Measurements from ENCODE around the gene SGTA.

SGTA gene

DNA sequence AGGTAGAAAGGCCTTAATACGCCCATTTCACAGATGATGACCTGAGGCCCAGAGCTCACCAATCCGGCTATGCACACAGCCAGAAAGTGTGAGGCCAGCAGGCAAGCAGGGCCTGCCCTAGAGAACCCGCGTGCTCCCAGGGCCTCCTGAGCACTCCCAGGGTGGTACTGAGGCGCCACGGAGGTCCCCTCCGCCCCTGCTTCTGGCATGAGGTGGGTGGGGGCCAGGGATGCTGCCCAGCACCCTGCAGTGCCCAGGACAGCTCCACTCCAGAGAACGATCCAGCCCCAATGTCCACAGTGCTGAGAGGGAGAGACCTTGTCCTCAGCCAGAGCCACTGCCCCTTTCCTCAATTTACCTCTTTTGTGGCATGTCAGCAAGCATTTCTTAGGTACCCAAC, 13.9 kb downstream of the SGTA start:
- DNase-seq (ENCODE audit: low read depth): no peak

DNA sequence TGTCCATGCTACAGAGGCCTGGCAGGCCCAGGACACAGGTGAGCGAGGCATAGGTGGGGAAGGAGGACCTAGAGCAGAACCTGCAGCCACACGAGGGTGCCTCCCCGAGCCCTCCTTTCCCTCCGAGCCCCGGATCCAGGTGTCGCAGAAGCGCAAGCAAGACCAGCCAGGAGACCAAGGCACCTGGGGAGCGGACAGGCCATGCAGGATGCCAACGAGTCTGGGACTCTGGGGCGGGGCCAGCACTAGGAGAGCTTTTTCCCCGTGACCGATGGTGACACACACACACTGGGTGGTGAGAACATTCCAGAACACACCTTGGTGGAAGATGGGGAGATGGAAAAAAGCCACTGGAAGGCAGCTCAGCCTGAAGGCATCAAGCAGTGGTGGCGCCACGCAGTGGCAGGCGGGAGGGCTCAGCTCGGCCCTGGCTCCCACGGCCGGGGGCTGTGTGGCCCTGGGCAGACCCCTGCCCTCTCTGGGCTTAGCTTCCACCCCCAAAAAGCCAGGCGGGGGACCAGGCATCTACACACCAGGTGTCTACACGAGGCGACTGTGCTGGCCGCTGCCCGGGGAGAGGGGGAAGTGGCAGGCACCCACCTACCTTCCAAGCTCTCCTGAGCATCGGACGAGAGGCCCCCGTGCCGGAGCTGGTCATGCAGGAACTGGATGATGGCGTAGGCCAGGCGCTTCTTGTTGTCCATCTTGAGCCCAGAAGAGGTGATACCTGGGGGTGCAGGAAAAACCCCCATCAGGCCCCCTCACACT, 14.5 kb downstream of the SGTA start:
- DNase-seq (ENCODE audit: low read depth): no peak

DNA sequence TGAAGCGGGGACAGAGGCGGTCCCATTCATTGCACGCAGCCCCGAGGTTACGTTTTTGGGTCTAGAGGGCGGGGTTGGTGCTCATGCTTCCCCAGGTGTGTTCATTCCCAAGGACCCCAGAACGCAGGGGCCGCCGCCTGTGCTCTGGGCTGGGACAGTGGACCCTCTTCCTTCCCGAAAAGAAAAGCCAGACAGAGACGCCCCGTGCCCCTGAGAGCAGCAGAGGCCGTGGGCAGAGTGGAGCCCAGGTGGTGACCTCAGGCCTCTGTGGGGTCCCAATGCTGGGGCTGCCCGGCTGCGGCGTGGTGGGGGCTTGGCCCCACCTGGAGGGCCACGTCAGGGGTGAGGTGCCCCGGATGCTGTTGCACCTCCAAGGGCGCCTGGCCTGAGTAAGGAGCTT, 15.4 kb downstream of the SGTA start:
- no peak for DNase-seq (ENCODE audit: low read depth)

DNA sequence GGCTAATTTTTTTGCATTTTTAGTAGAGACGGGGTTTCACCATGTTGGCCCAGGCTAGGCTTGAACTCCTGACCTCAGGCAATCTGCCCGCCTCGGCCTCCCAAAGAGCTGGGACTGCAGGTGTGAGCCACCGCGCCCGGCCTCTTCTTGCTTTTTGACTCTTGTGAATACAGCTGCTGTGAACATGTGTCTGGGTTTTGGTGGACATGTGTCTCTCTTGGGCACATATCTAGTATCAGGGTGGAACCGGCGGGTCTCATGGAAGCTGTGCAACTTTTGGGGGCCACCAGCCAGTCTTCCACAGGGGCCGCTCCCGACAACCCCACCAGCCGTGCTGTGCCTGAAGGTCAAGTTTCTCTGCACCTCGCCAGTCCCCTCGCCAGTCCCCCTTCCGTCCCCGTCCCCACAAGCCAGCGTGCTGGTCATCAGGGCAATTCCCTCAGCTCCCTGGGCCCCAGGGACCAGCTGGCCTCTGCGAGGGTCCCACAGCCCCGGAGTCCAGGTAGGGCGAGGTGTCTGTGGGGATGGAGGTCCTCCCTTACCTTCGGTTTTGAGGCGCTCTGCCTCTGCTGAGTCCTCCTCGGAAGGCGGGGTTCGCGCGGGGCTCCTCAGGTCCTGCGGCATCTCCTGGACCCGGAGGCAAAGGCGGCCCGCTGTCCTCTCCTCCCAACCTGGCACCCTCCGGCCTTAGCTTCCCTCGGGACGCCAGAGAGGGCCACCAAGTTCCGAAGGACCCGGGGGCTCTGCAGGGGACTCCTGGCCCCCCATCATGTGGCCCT, 16.3 kb downstream of the SGTA start:
- DNase-seq (ENCODE audit: low read depth): no peak

DNA sequence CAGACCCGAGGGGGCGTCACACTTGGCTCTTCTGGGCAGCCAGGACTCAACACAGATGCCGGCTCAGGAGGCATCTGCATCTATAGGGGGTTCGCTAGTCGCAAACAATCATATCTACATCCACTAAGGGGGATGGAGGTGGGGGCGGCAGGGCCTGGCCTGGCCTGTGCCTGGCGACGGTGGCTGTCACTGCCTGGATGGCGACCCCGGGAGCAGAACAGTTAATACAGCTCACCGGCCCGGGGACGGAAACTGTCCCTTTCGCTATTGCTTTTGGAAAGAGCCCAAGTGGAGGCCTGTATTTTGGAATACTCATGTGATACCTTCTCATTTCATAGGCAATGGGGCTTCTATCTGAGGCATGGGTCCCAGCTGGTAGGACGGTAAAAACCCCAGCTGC, 17.7 kb downstream of the SGTA start:
- DNase-seq (ENCODE audit: low read depth): no peak

DNA sequence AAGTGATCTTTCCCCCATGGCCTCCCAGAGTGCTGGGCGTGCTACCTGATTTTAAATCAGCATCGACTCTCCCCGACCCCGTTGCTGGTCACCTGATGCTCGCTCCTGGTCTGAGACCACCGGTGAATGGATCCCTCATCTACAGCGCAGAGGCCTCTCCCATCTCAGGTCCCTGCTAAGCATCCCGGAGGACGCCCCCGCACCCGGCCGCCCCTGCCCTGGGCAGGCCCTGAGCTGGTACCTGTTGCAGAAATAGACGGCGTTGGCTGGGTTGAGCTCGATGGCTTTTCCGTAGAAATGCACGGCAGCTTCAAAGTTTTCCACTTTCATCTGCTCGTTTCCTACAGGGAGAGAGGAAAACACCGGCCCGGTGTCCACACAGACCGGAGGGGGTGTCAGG, 18.1 kb downstream of the SGTA start:
- no peak for DNase-seq (ENCODE audit: low read depth)

DNA sequence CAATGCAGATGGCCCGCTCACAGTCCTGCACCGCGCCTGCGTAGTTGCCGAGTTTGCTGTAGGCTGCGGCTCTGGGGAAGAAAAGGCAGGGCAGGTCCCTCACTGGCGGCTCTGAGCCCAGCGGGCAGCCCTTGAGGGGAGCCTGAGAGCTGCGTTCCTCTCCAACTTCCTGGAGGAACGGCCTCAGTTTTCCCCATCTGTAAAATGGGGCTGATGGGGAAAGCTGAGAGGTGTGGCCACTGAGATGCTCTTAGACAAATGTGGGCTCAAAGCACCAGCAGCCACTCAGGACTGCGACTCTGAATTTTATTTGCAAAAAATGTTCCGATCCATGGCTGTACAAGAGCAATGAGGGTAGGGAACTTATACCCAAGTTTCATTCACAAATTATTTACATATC, 19.4 kb downstream of the SGTA start:
- DNase-seq (ENCODE audit: low read depth): no peak

DNA sequence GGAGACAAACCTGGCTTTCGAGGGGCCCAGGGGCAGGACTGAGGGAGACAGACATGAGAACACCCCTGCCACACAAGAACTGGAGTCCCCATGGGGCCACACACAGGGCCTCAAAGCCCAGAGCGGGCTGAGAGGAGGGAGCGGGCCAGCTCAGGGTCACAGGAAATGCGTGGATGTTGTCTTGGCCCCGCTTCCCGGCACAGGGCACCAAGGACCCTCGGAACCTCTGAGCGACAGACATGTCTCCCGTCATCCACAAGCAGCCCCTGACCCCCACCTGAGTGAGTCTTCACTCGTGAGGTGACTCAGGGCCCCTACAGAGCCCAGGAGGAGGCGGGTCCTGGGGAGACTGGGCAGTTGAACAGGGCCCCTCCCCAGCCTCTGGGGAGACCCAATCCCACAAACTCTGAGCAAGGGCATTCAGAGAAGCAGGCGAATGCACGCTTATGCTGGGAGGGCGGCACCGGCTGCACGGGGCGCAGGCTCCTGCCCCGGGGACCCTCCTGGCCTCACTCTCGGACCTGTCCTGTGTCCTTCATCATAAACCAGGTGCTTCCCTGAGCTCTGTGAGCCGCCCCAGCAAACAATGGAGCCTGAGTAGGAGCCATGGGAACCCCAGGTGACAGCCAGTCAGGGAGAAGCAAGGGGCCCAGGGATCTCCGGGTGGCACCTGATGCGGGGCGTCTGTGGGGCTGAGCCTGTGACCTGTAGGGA, 20.1 kb downstream of the SGTA start:
- DNase-seq (ENCODE audit: low read depth): no peak

DNA sequence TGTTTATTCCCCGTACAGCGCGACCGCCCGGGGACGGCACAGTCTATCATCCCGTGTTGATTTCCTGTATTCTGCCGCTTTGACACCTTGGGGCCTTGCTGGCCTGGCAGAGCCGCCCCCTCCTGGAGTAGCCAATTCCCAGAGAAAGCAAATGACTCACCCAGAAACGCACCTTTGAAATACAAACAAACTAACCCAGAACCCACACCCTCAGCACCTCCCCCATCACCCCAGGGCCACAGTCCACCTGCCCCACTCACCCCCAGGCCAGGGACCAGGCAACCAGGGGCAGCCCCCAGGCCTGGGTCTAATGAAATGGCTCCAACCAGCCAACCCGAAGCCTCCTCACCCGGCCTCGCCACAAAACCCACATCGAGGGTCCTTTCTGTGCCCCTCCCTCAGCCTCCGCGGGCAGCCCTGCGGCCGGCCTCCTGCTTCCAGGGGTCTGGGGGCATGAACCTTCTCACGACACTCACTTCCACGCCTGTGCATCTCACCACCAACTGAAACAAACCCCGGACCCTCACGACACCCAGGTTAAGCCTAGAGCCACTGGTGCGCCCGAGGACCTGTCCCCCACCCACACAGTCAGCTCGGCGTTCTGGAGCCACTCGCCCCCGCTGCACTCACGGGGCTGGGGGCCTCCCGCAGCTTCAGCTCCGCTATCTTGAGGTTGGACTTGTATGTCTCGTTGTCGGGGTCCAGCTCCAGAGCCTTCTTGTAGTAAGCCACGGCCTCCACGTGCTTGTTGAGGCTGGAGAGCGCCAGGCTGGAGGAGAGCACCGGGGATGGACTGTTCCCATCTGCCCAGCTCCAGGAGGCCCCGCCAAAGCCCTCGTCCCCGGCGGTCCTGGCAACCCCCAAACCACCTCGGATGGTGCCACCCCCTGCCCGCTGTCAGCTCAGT, 20.9 kb downstream of the SGTA start:
- DNase-seq (ENCODE audit: low read depth): no peak

DNA sequence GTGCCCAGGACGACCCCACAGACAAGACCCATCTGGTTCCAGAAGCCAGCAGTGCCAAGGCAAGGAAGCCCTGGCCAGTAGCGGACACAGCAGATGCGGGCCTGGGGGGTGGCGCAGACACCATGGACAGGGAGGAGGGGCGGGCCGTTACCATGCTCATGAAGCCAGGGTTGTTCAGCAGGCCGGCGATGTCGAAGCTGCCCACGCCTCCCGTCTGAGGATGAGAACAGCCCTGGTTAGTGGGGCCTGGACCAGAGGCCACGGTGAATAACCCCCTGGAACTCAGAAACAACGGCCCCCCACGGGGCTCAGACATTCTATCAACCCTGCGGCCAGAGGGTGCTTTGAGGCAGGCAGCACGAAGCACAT, 21.8 kb downstream of the SGTA start:
- no peak for DNase-seq (ENCODE audit: low read depth)

DNA sequence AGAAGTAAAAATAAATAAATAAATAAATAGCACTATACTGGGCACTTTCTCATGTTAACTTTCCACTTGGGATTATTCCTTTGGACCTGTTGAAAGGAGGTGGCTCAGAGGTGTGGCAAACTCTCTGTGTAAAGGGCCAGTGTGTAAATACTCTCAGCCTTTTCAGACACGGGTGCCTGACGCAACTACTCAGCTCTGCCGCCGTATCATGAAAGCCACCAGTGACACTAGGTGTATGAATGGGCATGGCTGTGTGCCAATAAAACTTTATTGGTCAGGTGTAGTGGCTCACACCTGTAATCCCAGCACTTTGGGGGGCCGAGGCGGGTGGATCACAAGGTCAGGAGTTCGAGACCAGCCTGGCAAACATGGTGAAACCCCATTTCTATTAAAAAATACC, 23.1 kb downstream of the SGTA start:
- no peak for DNase-seq (ENCODE audit: low read depth)

DNA sequence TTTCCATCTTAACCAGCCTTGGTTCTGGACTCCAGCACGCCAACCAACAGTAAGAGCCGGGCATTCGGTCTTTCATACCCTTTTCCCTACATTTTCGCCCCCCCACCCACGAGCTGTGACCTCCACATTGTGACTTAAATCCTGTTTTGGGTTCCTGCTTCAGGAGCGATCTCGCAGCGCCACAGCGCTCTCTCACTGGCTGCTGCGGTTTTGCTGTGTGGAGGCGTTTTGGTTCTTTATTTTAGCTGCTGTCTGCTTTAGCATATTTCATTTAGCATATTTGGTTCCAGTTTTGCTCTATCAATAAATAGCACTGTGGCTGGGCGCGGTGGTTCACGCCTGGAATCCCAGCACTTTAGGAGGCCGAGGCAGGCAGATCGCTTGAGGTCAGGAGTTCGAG, 23.7 kb downstream of the SGTA start:
- no peak for DNase-seq (ENCODE audit: low read depth)

DNA sequence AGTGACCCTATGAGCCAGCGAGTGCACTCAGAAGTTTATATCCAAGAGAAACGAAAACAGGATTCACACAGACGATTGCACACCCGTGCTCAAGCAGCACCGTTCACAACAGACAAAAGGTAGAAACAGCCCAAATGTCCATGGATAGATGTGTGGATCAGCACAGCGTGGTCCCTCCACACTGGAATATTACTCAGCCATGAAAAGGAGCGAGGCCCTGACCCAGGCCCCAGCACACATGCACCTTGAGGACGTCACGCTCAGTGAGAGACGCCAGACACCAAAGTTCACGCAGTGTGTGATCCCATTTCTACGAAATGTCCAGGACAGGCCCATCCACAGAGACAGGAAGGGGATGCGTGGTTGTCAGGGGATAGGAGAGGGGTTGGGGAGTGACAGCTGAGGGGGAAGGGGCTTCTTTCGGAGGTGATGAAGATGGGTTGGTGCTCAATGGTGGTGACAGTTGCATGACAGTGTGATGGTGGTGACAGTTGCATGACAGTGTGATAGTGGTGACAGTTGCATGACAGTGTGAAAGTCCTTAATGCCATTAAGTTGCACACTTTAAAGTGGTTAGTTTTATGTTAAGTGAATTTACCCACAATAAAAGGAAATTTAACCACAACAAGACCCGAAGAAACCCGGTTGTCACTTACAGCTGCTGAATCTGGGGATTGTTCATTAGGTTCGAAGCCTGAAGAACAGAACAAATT, 24.3 kb downstream of the SGTA start:
- DNase-seq (ENCODE audit: low read depth): no peak

DNA sequence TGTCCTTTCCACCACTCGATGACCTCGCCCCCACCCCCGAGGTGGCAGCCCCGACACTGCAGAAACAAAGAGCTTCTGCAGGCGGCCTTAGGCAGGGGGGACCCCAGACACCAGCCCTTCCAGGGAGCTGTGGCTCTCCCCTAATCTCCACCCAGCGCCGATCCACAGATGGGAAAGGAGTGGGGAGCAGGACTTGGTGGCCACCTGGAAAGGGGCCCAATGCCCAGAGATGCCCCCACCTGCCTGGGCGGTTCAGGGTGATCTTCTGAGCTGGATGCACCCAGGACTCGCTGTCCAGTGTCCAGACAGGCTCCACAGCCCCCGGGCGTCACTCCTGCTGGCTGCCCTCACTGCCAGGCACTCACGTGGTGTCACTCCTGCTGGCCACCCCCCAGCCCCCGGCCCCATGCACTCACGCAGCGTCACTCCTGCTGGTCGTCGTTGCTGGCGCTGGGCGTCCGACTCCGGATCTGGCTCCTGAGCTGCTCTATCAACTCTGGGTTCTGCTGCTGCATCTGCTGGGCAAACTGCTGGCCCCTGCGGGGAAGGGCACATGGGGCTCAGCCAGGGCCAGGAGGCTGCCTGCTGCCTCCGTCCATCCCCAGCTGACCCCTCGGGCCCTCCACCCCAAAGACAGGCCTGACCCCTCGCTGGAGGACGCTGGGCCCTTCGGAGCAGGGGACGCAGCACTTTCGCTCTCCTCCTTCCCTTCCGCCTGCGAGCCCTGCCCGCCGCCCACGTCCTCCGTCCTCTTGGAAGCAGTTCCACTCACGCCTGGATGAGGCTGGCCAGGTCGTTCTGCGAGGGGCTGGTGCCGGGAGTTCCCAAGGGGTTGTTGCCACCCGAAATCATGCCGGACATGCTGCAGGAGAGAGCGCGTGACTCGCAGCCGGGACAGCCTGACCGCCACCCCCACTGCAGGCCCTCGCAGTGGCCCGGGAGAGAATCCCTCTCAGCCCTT, 25.9 kb downstream of the SGTA start:
- DNase-seq (ENCODE audit: low read depth): no peak

DNA sequence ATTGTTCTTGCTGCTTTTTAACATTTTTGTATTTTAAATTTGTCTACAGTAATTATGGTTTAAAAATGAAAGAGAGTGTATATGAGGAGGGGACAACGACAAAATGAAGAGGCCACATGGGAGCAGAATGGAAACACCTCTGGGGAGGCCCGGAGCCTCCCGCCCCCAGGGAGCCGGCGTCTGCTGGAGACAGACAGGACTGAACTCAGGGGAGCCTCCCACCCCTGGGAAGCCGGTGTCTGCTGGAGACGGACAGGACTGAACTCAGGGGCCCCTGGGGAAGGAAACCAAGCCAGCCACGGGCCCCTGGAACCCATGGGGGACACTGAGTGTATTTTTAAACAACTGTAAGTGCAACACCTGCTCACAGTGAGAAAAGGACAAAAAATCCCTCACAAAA, 26.6 kb downstream of the SGTA start:
- DNase-seq (ENCODE audit: low read depth): no peak

DNA sequence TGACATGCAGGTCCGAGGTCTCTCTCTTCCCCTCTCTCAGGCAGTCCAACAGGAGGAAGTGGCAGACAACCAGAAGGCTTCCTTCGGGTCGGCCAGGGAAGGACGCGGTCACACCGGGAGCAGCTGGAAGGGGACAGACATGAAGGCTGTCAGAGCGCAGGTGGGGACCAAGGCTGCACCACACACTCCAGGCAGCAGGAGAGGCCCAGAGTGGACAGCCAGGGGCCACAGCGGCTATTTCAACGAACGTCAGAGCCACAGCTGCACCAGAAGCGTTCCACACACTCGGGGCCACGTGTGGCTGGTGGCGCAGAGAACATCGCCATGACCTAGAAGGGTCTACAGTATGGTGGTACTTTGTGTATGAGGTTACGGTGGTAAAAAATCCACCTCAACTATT, 27.3 kb downstream of the SGTA start:
- no peak for DNase-seq (ENCODE audit: low read depth)

DNA sequence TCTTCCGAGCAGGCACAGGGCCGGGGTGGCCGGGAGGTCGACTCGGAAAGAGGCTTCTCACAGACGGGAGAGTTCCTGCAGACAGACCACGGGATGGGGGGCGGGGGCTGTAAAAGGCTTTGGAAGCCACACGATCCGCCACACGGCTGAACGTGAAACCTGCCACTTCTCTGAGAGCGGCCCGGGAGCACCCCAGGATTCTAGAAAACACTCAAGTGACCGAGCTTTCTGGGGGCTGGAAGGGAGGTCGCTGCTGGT, 27.7 kb downstream of the SGTA start:
- no peak for DNase-seq (ENCODE audit: low read depth)

DNA sequence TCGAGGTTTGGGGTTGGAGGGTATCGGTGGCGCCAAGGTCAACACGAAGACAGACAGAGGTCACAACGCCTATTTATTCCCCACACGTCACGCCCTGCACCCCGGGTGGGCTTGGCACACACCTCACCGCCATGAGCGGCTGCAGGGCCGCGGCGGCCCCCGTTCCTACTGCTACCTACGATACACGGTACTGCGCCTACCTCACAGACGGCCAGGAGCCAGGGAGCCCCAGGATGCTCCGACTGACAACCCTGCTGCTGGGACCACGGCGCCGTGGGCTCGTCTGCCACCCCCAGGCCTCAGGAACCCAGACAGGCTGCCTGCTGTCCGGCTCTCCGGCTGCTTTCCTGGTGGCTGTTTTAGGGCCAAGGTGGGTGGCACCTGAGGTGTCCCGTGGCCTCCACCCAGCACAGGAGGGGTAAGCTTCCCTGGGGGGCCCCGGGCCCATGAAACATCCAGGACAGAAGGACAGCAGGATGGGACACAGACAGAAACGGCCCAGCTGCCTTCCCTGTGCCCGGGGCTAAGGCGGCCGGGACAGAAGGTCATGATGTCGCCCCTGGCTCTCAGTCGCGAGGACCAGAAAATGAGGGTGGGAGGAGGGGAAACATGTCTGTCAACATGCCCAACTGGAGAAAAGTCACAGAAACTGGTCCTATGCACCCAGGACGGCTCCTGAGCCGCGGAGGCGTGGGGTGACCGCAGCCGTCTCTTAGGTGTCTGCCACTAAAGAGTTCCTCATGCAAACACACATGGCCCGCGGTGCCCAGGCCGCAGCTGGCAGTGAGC, 28.2 kb downstream of the SGTA start:
- DNase-seq (ENCODE audit: low read depth): no peak

DNA sequence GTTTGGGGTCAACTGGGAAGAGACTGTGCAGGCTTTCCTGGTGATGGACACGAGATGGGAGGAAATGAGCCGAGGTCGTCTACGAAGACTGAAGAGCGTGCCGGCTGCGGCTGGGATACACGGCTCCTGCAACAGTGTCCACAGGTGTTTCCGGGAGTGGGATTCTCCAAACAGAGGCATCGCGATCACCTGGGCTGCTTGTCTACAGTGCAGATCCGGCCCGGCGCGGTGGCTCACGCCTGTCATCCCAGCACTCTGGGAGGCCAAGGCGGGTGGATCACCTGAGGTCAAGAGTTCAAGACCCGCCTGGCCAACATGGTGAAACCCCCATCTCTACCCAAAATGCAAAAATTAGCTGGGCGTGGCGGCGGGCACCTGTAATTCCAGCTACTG, 31.6 kb downstream of the SGTA start:
- no peak for DNase-seq (ENCODE audit: low read depth)
